Globus pallidus (tissue), 1 donor: ENCODE data around the gene CAV3.

Experiments used
- DNase-seq: peaks from one replicate; pipeline ENCODE4 v3.0.0-alpha.2; 2015; ENCODE audit warnings: low spot score

The CAV3 gene

GRCh38 chr3:8734908-8735307 is 1.3 kb downstream of the CAV3 start:
- DNase-seq = no peak

GRCh38 chr3:8736436-8736835 is 2.8 kb downstream of the CAV3 start:
- DNase-seq = no peak

- no peak for DNase-seq
Measured at GRCh38 chr3:8737301-8737700, 3.7 kb downstream of the CAV3 start.

GRCh38 chr3:8737823-8738222 is 4.2 kb downstream of the CAV3 start:
- no peak for DNase-seq

- no peak for DNase-seq
Measured at GRCh38 chr3:8738639-8739038, 5.0 kb downstream of the CAV3 start.

GRCh38 chr3:8739757-8740504 is 6.3 kb downstream of the CAV3 start:
- no peak for DNase-seq

- no peak for DNase-seq
Measured at GRCh38 chr3:8741581-8742261, 8.1 kb downstream of the CAV3 start.

- no peak for DNase-seq
Measured at GRCh38 chr3:8743021-8743601, 9.5 kb downstream of the CAV3 start.

GRCh38 chr3:8743911-8744310 is 10.3 kb downstream of the CAV3 start:
- DNase-seq = no peak

- DNase-seq = no peak
Measured at GRCh38 chr3:8745619-8746370, 12.2 kb downstream of the CAV3 start.

- no peak for DNase-seq
Measured at GRCh38 chr3:8746780-8747345, 13.3 kb downstream of the CAV3 start.

GRCh38 chr3:8749316-8749715 is 15.7 kb downstream of the CAV3 start:
- no peak for DNase-seq

GRCh38 chr3:8752832-8753231 is 19.2 kb downstream of the CAV3 start:
- DNase-seq = no peak

- DNase-seq = no peak
Measured at GRCh38 chr3:8755097-8755496, 21.5 kb downstream of the CAV3 start.

- DNase-seq = no peak
Measured at GRCh38 chr3:8755564-8756237, 22.1 kb downstream of the CAV3 start.

- no peak for DNase-seq
Measured at GRCh38 chr3:8756671-8757070, 23.1 kb downstream of the CAV3 start.

GRCh38 chr3:8757551-8758518 is 24.2 kb downstream of the CAV3 start:
- no peak for DNase-seq

GRCh38 chr3:8759038-8759707 is 25.6 kb downstream of the CAV3 start:
- no peak for DNase-seq

- no peak for DNase-seq
Measured at GRCh38 chr3:8760091-8760490, 26.5 kb downstream of the CAV3 start.

GRCh38 chr3:8760506-8760905 is 26.9 kb downstream of the CAV3 start:
- DNase-seq = no peak
